Measurements from ENCODE around the gene SLC10A7. TPM values are rescaled to one million over a fixed set of nuclear protein-coding genes. Genes with fewer than 3 reads are reported as not detected.

SLC10A7 gene
- total RNA-seq, 2 experiments from 2014 or later = 10.7 to 11.0 TPM

DNA sequence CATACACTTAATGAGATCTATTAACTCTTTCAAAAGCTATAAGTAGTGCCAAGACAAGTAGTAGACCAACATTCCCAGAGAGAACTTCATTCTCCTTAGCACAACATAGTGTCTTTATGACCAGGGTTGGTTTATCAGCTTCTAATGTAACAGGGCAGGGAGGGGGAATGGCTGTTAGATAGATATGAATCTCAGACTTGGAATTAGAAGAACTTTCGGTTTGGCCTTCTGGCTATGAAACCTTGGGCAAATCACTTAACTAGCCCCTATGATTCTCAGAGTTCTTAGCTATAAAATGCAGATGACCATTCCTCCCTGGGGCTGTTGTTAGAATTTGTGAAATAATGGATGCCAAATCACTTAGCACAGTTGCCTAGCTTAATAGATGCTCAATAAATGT is 132.2 kb downstream of the SLC10A7 start:
- TF ChIP-seq, protein P1, sequence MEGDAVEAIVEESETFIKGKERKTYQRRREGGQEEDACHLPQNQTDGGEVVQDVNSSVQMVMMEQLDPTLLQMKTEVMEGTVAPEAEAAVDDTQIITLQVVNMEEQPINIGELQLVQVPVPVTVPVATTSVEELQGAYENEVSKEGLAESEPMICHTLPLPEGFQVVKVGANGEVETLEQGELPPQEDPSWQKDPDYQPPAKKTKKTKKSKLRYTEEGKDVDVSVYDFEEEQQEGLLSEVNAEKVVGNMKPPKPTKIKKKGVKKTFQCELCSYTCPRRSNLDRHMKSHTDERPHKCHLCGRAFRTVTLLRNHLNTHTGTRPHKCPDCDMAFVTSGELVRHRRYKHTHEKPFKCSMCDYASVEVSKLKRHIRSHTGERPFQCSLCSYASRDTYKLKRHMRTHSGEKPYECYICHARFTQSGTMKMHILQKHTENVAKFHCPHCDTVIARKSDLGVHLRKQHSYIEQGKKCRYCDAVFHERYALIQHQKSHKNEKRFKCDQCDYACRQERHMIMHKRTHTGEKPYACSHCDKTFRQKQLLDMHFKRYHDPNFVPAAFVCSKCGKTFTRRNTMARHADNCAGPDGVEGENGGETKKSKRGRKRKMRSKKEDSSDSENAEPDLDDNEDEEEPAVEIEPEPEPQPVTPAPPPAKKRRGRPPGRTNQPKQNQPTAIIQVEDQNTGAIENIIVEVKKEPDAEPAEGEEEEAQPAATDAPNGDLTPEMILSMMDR (IDR thresholded peaks at IDR 0.05) = no peak
- Mint-ChIP-seq H3K9me3 (no peaks in the 10 kb centered on the region), H3K4me3 (no peak overlapping the region), H3K27me3 (no peaks in the 10 kb centered on the region), H3K4me1 (ENCODE audit: low read depth) (no peaks in the 10 kb centered on the region), H3K36me3 (ENCODE audit: low read depth) (no peaks in the 10 kb centered on the region), H3K27ac (no peak overlapping the region)
- CTCF ChIA-PET = no interaction called here
- POLR2A ChIA-PET = no interaction called here
- ATAC-seq (no peak), DNase-seq (no peak)
- intact Hi-C loops (cut with micrococcal nuclease) = no loop called here

DNA sequence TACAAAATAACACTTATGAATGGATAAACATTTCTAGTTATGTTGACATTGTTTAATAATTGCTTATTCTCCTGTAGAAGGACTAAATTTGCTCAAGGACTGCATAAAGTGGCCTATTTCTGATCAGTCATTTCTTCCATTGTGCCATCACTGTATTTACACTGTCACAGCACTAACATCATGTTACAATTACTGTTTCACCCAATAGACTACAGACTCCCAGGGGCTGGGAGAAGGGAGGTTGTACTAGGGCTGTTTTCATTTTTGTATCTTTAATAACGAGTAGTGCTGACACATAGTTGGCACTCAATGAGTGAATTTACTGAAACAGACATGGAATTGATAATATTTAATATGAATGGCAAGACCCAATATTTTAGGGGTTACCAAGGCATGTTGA is 139.5 kb downstream of the SLC10A7 start:
- ChIA-PET POLR2A (no interaction called here), CTCF (no interaction called here)
- TF ChIP-seq, protein P1 (IDR thresholded peaks at IDR 0.05) = no peak
- DNase-seq (no peak), ATAC-seq (no peak)
- H3K27me3 Mint-ChIP-seq = no peaks in the 10 kb centered on the region
- intact Hi-C loops (cut with micrococcal nuclease) = no loop called here
- H3K4me1 Mint-ChIP-seq (ENCODE audit: low read depth) = no peaks in the 10 kb centered on the region
- H3K36me3 Mint-ChIP-seq (ENCODE audit: low read depth) = no peaks in the 10 kb centered on the region
- no peak overlapping the region for H3K4me3 Mint-ChIP-seq
- H3K27ac Mint-ChIP-seq = no peak overlapping the region
- no peaks in the 10 kb centered on the region for H3K9me3 Mint-ChIP-seq

DNA sequence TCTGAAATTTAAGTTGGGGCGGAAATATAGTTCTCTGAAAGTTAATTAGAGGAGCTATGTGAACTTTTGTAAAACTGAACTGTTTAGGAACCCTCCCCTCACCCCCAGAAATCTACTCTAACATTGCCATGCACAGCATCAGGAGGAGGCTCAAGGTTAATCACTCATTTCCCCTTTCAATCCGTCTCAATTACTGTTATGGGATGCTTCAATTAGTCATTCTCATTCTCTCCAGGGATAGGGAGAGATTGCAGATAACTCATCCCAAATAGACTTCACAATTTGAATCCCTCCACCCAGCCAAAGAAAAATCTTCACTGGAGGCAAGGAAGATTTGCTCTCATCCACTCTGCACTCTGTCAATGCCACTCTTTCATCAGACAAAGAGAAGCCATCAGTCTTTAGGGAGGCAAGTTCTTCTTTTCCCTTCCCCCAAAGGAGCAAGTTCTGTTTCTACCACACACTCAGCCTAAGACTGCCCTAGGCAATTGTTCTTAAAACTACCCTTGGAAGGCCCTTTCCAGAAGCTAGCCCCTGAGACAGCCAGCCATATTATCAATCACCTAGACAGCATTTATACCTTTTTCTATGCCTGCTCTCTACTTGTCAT is 140.4 kb downstream of the SLC10A7 start:
- Mint-ChIP-seq H3K4me1 (ENCODE audit: low read depth) (no peaks in the 10 kb centered on the region), H3K36me3 (ENCODE audit: low read depth) (no peaks in the 10 kb centered on the region), H3K27ac (no peak overlapping the region), H3K4me3 (no peak overlapping the region), H3K9me3 (no peaks in the 10 kb centered on the region), H3K27me3 (no peaks in the 10 kb centered on the region)
- CTCF ChIA-PET = no interaction called here
- no peak for ATAC-seq
- POLR2A ChIA-PET = interaction anchor here (0.8 kb wide), 1 partner anchor 129 kb away, joined by 3 read pairs; no protein-coding TSS in a partner anchor
- DNase-seq = no peak
- intact Hi-C loops (cut with micrococcal nuclease) = no loop called here
- TF ChIP-seq, protein P1 (IDR thresholded peaks at IDR 0.05) = no peak

DNA sequence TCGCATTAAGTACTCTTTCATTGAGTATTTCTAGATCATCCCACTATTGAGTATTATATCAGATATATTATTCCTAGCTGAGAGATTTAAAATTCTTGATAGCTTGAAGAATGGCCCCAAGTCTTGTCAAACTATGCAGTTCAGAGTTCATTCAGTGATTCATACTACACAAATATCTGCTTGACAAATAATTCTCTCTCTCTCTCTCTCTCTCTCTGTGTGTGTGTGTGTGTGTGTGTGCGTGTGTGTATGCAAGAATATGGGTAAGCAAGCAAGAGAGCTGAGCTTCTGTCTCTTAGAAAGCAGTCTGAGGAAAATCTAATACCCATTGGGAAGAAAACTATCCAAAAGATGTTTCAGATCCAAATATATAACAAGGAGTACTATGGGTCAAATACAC is 142.0 kb downstream of the SLC10A7 start:
- DNase-seq (no peak), ATAC-seq (no peak)
- intact Hi-C loops (cut with micrococcal nuclease) = no loop called here
- Mint-ChIP-seq H3K36me3 (ENCODE audit: low read depth) (no peaks in the 10 kb centered on the region), H3K4me3 (no peak overlapping the region), H3K27me3 (no peaks in the 10 kb centered on the region), H3K9me3 (no peaks in the 10 kb centered on the region), H3K4me1 (ENCODE audit: low read depth) (no peaks in the 10 kb centered on the region), H3K27ac (no peak overlapping the region)
- CTCF ChIA-PET = no interaction called here
- POLR2A ChIA-PET = no interaction called here
- TF ChIP-seq, protein P1 (IDR thresholded peaks at IDR 0.05) = no peak

DNA sequence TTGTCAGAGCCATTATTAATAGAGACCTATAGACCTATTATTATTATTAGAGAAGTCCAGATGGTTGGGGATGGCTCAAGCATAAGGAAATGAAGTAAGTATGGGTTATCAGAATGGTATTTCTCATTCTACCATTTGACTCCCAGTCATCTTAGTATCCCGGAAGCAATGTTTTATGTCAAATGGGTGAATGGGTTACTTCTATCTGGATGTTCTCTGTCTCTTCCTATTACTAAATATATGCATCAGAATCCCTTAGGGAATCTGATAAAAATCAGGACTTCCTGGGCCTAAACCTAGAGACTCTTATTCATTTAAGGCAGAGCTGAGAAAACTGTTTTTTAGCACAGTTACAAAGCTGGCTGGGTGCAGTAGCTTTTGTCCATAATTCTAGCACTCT is 149.9 kb downstream of the SLC10A7 start:
- Mint-ChIP-seq H3K27me3 (no peaks in the 10 kb centered on the region), H3K4me1 (ENCODE audit: low read depth) (peaks cover 1% of the 10 kb centered on the region), H3K36me3 (ENCODE audit: low read depth) (no peaks in the 10 kb centered on the region), H3K27ac (no peak overlapping the region), H3K9me3 (no peaks in the 10 kb centered on the region), H3K4me3 (no peak overlapping the region)
- POLR2A ChIA-PET = no interaction called here
- CTCF ChIA-PET = no interaction called here
- intact Hi-C loops (cut with micrococcal nuclease) = no loop called here
- no peak for ATAC-seq
- no peak for DNase-seq
- TF ChIP-seq, protein P1 (IDR thresholded peaks at IDR 0.05) = no peak

Measured in activated CD8-positive, alpha-beta T cell treated with anti-CD3 and anti-CD28 coated beads for 36 hours (primary cell).